Brain microvascular endothelial cell (primary cell): ENCODE results near the gene CLSTN2.

Experiments used
- DNase-seq: peaks from one replicate; pipeline ENCODE4 v3.0.0-alpha.2; 2020
- H3K27ac ChIP-seq: fragments of 250-450 bp; sonication (Bioruptor Pico); 2 replicates; pipeline ENCODE4 v1.5.1; 2020; ENCODE audit warnings: mild to moderate bottlenecking, moderate library complexity
- H3K27me3 ChIP-seq: fragments of 250-450 bp; sonication (Bioruptor Pico); replicated peaks from 2 replicates; pipeline ENCODE4 v1.5.1; 2020; ENCODE audit warnings: mild to moderate bottlenecking
- H3K36me3 ChIP-seq: fragments of 250-450 bp; sonication (Bioruptor Pico); replicated peaks from 2 replicates; pipeline ENCODE4 v1.5.1; 2020; ENCODE audit warnings: mild to moderate bottlenecking
- H3K4me3 ChIP-seq: 2 replicates; pipeline ENCODE4 v1.5.1; 2011; ENCODE audit warnings: low read depth, mild to moderate bottlenecking, control low read depth, low read length, moderate library complexity
- CTCF ChIP-seq: IDR thresholded peaks from 2 replicates; pipeline ENCODE4 v1.5.1; 2011; ENCODE audit warnings: low read depth, mild to moderate bottlenecking, moderate library complexity, low read length, control low read depth, inconsistent platforms; ENCODE audit errors: missing control alignments
- in situ Hi-C: cut with HindIII; loops from 2 replicates; pipeline ENCODE4 v1.10.0; 2017; ENCODE audit warnings: low sequenced_read_pairs, low pct_ligation_motif_present

Gene CLSTN2

GRCh38 chr3:140233702-140234101 is 298.7 kb downstream of the CLSTN2 start:
- in situ Hi-C loops, result no loop called here
- TF ChIP-seq CTCF, result no peak
- no peak for DNase-seq
- H3K36me3 ChIP-seq, result no peaks in the 10 kb centered on the region
- no peak overlapping the region for H3K4me3 ChIP-seq
- no peaks in the 10 kb centered on the region for H3K27me3 ChIP-seq
- no peak overlapping the region for H3K27ac ChIP-seq

GRCh38 chr3:140234256-140234655 is 299.3 kb downstream of the CLSTN2 start:
- no peak for DNase-seq
- no peak overlapping the region for H3K4me3 ChIP-seq
- H3K36me3 ChIP-seq, result no peaks in the 10 kb centered on the region
- H3K27ac ChIP-seq, result no peak overlapping the region
- no peaks in the 10 kb centered on the region for H3K27me3 ChIP-seq
- in situ Hi-C loops, result no loop called here
- TF ChIP-seq CTCF, result no peak

GRCh38 chr3:140236836-140237501 is 302.0 kb downstream of the CLSTN2 start:
- H3K27me3 ChIP-seq, result no peaks in the 10 kb centered on the region
- in situ Hi-C loops, result no loop called here
- DNase-seq, result no peak

DNA sequence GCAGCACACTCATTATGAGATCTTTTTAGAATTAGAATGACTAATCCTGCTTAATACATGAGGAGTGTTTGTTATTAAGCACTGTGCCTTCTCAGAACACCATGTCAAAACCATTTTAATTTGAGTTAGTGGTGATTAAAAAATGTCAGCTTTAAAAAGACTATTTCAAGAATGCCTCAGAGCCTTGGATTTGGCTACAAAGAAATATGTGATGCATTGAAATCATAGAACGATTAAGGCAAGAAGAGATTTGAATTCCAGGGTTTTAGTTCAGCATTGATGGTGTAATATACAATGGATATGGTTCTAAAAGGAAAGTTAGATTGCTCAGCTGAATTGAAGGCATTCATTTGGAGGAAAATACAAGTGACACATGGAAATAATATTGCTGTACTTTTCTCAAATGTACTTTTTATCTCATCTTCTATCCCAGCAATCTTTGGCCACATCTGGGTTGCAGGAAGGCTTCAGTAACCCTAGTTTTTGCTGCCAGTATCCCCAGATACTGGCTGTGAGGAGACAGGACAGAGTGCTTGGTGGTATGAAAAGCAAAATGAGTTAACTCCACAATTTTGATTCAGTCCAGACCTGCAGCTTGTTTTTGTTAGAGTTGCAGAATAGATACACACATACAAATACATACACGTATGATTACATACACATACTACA is 303.8 kb downstream of the CLSTN2 start:
- Histone ChIP-seq H3K36me3 (no peaks in the 10 kb centered on the region), H3K27ac (no peak overlapping the region), H3K4me3 (no peak overlapping the region), H3K27me3 (no peaks in the 10 kb centered on the region)
- no peak for TF ChIP-seq CTCF
- in situ Hi-C loops, result no loop called here
- DNase-seq, result no peak

More at GRCh38 chr3:140236836-140237501, 302.0 kb downstream of the CLSTN2 start:
- H3K36me3 ChIP-seq, result no peaks in the 10 kb centered on the region
- no peak overlapping the region for H3K27ac ChIP-seq
- H3K4me3 ChIP-seq, result no peak overlapping the region
- no peak for TF ChIP-seq CTCF

- no peak overlapping the region for H3K27ac ChIP-seq
- H3K4me3 ChIP-seq, result no peak overlapping the region
- no peaks in the 10 kb centered on the region for H3K27me3 ChIP-seq
- no peaks in the 10 kb centered on the region for H3K36me3 ChIP-seq
- no peak for TF ChIP-seq CTCF
- in situ Hi-C loops, result no loop called here
- DNase-seq, result peak; percentile 20
These were observed 307.9 kb downstream of the CLSTN2 start for GRCh38 chr3:140242818-140243276.
